IMR-90 (cell line): ENCODE data around the gene ILF3.

Experiments used
- BHLHE40 ChIP-seq: fragments of 150-350 bp; IDR thresholded peaks from 2 replicates; pipeline ENCODE4 v1.6.1; 2016; ENCODE audit warnings: mild to moderate bottlenecking, low read depth, low read length
- CEBPB ChIP-seq: IDR thresholded peaks from 2 replicates; pipeline ENCODE4 v1.6.1; 2012; ENCODE audit warnings: low read depth, low read length, improper control_type of control experiment
- CHD1 ChIP-seq: IDR thresholded peaks from 2 replicates; pipeline ENCODE4 v1.6.1; 2012; ENCODE audit warnings: low read depth, low read length, improper control_type of control experiment
- ELK1 ChIP-seq: fragments of 150-350 bp; IDR thresholded peaks from 2 replicates; pipeline ENCODE4 v1.6.1; 2016; ENCODE audit warnings: low read depth, mild to moderate bottlenecking, low read length, moderate library complexity, borderline replicate concordance
- FOS ChIP-seq: fragments of 150-350 bp; IDR thresholded peaks from 2 replicates; pipeline ENCODE4 v1.6.1; 2016; ENCODE audit warnings: low read depth, low read length
- MAFK ChIP-seq: IDR thresholded peaks from 2 replicates; pipeline ENCODE4 v1.6.1; 2012; ENCODE audit warnings: low read depth, low read length, improper control_type of control experiment
- MXI1 ChIP-seq: IDR thresholded peaks from 2 replicates; pipeline ENCODE4 v1.6.1; 2012; ENCODE audit warnings: low read depth, mild to moderate bottlenecking, low read length, moderate library complexity, borderline replicate concordance
- POLR2A ChIP-seq: IDR thresholded peaks from 2 replicates; pipeline ENCODE4 v1.6.1; 2012; ENCODE audit warnings: mild to moderate bottlenecking, low read depth, low read length
- RAD21 ChIP-seq: IDR thresholded peaks from 2 replicates; pipeline ENCODE4 v1.6.1; 2012; ENCODE audit warnings: low read length, improper control_type of control experiment
- RFX5 ChIP-seq: IDR thresholded peaks from 2 replicates; pipeline ENCODE4 v1.8.0; 2012; ENCODE audit warnings: low read depth, mild to moderate bottlenecking, low read length, moderate library complexity
- SMC3 ChIP-seq: fragments of 150-350 bp; IDR thresholded peaks from 2 replicates; pipeline ENCODE4 v1.6.1; 2016; ENCODE audit warnings: low read depth, mild to moderate bottlenecking, antibody characterized with exemption, low read length, moderate library complexity
- USF2 ChIP-seq: fragments of 150-350 bp; IDR thresholded peaks from 2 replicates; pipeline ENCODE4 v1.6.1; 2017; ENCODE audit warnings: mild to moderate bottlenecking, antibody characterized with exemption, low read length, low read depth
- TF ChIP-seq, protein P1 (sequence below): conservative IDR thresholded peaks from 2 replicates; pipeline ENCODE4 v1.5.1; 2012; ENCODE audit warnings: mild to moderate bottlenecking, low read depth, low read length, improper control_type of control experiment

- TF ChIP-seq RAD21 (no peak), CHD1 (no peak), USF2 (no peak), CEBPB (no peak), FOS (no peak), MXI1 (no peak), SMC3 (no peak), POLR2A (no peak), BHLHE40 (no peak), RFX5 (no peak), ELK1 (no peak), MAFK (no peak)
- TF ChIP-seq, protein P1, sequence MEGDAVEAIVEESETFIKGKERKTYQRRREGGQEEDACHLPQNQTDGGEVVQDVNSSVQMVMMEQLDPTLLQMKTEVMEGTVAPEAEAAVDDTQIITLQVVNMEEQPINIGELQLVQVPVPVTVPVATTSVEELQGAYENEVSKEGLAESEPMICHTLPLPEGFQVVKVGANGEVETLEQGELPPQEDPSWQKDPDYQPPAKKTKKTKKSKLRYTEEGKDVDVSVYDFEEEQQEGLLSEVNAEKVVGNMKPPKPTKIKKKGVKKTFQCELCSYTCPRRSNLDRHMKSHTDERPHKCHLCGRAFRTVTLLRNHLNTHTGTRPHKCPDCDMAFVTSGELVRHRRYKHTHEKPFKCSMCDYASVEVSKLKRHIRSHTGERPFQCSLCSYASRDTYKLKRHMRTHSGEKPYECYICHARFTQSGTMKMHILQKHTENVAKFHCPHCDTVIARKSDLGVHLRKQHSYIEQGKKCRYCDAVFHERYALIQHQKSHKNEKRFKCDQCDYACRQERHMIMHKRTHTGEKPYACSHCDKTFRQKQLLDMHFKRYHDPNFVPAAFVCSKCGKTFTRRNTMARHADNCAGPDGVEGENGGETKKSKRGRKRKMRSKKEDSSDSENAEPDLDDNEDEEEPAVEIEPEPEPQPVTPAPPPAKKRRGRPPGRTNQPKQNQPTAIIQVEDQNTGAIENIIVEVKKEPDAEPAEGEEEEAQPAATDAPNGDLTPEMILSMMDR = no peak
Measured at GRCh38 chr19:10712754-10713153, 58.6 kb downstream of the ILF3 start.
